ENCODE results near the gene MATCAP1.

Gene MATCAP1

GRCh38 chr16:67141391-67141790 is 42.4 kb downstream of the MATCAP1 start:
- Mint-ChIP-seq H3K27me3 (no peaks in the 10 kb centered on the region), H3K4me1 (no peaks in the 10 kb centered on the region), H3K36me3 (ENCODE audit: insufficient read depth) (peaks cover 36% of the 10 kb centered on the region), H3K27ac (ENCODE audit: low read depth) (no peak overlapping the region), H3K9me3 (no peaks in the 10 kb centered on the region), H3K4me3 (no peak overlapping the region)
- no peak for DNase-seq (ENCODE audit: low spot score in 2 of 2)
- ATAC-seq (replicated peaks; ENCODE audit: extremely low read depth, poor library complexity, severe bottlenecking), result no peak

GRCh38 chr16:67137605-67138004 is 46.2 kb downstream of the MATCAP1 start:
- Mint-ChIP-seq H3K9me3 (no peaks in the 10 kb centered on the region), H3K27ac (ENCODE audit: low read depth) (no peak overlapping the region), H3K27me3 (no peaks in the 10 kb centered on the region), H3K36me3 (ENCODE audit: insufficient read depth) (peaks cover 42% of the 10 kb centered on the region), H3K4me3 (no peak overlapping the region), H3K4me1 (no peaks in the 10 kb centered on the region)
- no peak for DNase-seq (ENCODE audit: low spot score in 2 of 2)
- ATAC-seq (replicated peaks; ENCODE audit: extremely low read depth, poor library complexity, severe bottlenecking), result no peak

- no peak for ATAC-seq (replicated peaks; ENCODE audit: extremely low read depth, poor library complexity, severe bottlenecking)
- Mint-ChIP-seq H3K4me1 (peaks cover 5% of the 10 kb centered on the region), H3K27ac (ENCODE audit: low read depth) (no peak overlapping the region), H3K4me3 (no peak overlapping the region), H3K27me3 (no peaks in the 10 kb centered on the region), H3K36me3 (ENCODE audit: insufficient read depth) (peaks cover 30% of the 10 kb centered on the region), H3K9me3 (no peaks in the 10 kb centered on the region)
- no peak for DNase-seq (ENCODE audit: low spot score in 2 of 2)
Observed at GRCh38 chr16:67129422-67129821, 54.3 kb downstream of the MATCAP1 start.

GRCh38 chr16:67128887-67129286 is 54.9 kb downstream of the MATCAP1 start:
- peaks cover 5% of the 10 kb centered on the region for H3K4me1 Mint-ChIP-seq
- no peak overlapping the region for H3K4me3 Mint-ChIP-seq
- DNase-seq (ENCODE audit: low spot score in 2 of 2) (no peak), ATAC-seq (replicated peaks; ENCODE audit: extremely low read depth, poor library complexity, severe bottlenecking) (no peak)
- no peak overlapping the region for H3K27ac Mint-ChIP-seq (ENCODE audit: low read depth)
- H3K9me3 Mint-ChIP-seq, result no peaks in the 10 kb centered on the region
- no peaks in the 10 kb centered on the region for H3K27me3 Mint-ChIP-seq
- H3K36me3 Mint-ChIP-seq (ENCODE audit: insufficient read depth), result peaks cover 28% of the 10 kb centered on the region

GRCh38 chr16:67128417-67128816 is 55.3 kb downstream of the MATCAP1 start:
- H3K4me1 Mint-ChIP-seq, result peaks cover 5% of the 10 kb centered on the region
- DNase-seq (ENCODE audit: low spot score in 2 of 2) (no peak), ATAC-seq (replicated peaks; ENCODE audit: extremely low read depth, poor library complexity, severe bottlenecking) (no peak)
- H3K4me3 Mint-ChIP-seq, result no peak overlapping the region
- no peak overlapping the region for H3K27ac Mint-ChIP-seq (ENCODE audit: low read depth)
- peaks cover 29% of the 10 kb centered on the region for H3K36me3 Mint-ChIP-seq (ENCODE audit: insufficient read depth)
- H3K27me3 Mint-ChIP-seq, result no peaks in the 10 kb centered on the region
- no peaks in the 10 kb centered on the region for H3K9me3 Mint-ChIP-seq

Measured in central memory CD8-positive, alpha-beta T cell (primary cell).